HepG2 (cell line): ENCODE results near the gene UTRN. TPM values are rescaled to one million over a fixed set of nuclear protein-coding genes. Genes with fewer than 3 reads are reported as not detected.
A peak's percentile ranks its signal among the peaks of the same experiment; 100 is the strongest.

ENCODE experiments used
- BRCA1 ChIP-seq: sonication (generic); formaldehyde crosslinking; IDR thresholded peaks from 2 replicates; pipeline ENCODE4 v1.4.0; 2020; ENCODE audit warnings: missing genetic modification reagents
- BRD4 ChIP-seq: sonication (generic); formaldehyde crosslinking; IDR thresholded peaks from 2 replicates; pipeline ENCODE4 v1.4.0; 2020; ENCODE audit warnings: missing genetic modification reagents
- DR1 ChIP-seq: sonication (generic); formaldehyde crosslinking; IDR thresholded peaks from 2 replicates; pipeline ENCODE4 v1.8.0; 2021; ENCODE audit warnings: mild to moderate bottlenecking, missing genetic modification reagents, inconsistent platforms
- ELF1 ChIP-seq: sonication (generic); formaldehyde crosslinking; IDR thresholded peaks from 2 replicates; pipeline ENCODE4 v1.4.0; 2020; ENCODE audit warnings: missing genetic modification reagents
- GZF1 ChIP-seq: sonication (generic); formaldehyde crosslinking; IDR thresholded peaks from 2 replicates; pipeline ENCODE4 v1.5.1; 2020; ENCODE audit warnings: mild to moderate bottlenecking, missing genetic modification reagents
- HES4 ChIP-seq: sonication (generic); formaldehyde crosslinking; IDR thresholded peaks from 2 replicates; pipeline ENCODE4 v1.9.0; 2021; ENCODE audit warnings: mild to moderate bottlenecking, missing genetic modification reagents, borderline replicate concordance
- MTA1 ChIP-seq: sonication (generic); formaldehyde crosslinking; IDR thresholded peaks from 2 replicates; pipeline ENCODE4 v1.4.0; 2020; ENCODE audit warnings: missing genetic modification reagents, mild to moderate bottlenecking, borderline replicate concordance
- NFKB2 ChIP-seq: sonication (generic); formaldehyde crosslinking; IDR thresholded peaks from 2 replicates; pipeline ENCODE4 v1.4.0; 2020; ENCODE audit warnings: missing genetic modification reagents, borderline replicate concordance
- PAXIP1 ChIP-seq: sonication (generic); formaldehyde crosslinking; conservative IDR thresholded peaks from 2 replicates; pipeline ENCODE4 v1.4.0; 2020; ENCODE audit warnings: mild to moderate bottlenecking, missing genetic modification reagents, moderate library complexity
- STAT6 ChIP-seq: sonication (generic); formaldehyde crosslinking; IDR thresholded peaks from 2 replicates; pipeline ENCODE4 v1.4.0; 2020; ENCODE audit warnings: missing genetic modification reagents, mild to moderate bottlenecking, borderline replicate concordance
- WIZ ChIP-seq: sonication (generic); formaldehyde crosslinking; IDR thresholded peaks from 2 replicates; pipeline ENCODE4 v1.5.1; 2020; ENCODE audit warnings: mild to moderate bottlenecking, missing genetic modification reagents
- ZBTB20 ChIP-seq: sonication (generic); formaldehyde crosslinking; IDR thresholded peaks from 2 replicates; pipeline ENCODE4 v1.8.1; 2023; ENCODE audit warnings: missing genetic modification reagents, low read depth, mild to moderate bottlenecking, borderline replicate concordance
- ZFP36 ChIP-seq: fragments of 150-350 bp; IDR thresholded peaks from 2 replicates; pipeline ENCODE4 v1.6.1; 2018; ENCODE audit warnings: borderline replicate concordance, low read length, low read depth; ENCODE audit not compliant: partially characterized antibody
- ZFP36L2 ChIP-seq: sonication (generic); formaldehyde crosslinking; IDR thresholded peaks from 2 replicates; pipeline ENCODE4 v1.4.0; 2020; ENCODE audit warnings: missing genetic modification reagents
- ZMYM3 ChIP-seq: sonication (generic); formaldehyde crosslinking; IDR thresholded peaks from 2 replicates; pipeline ENCODE4 v1.5.1; 2020; ENCODE audit warnings: mild to moderate bottlenecking, missing genetic modification reagents
- ZNF180 ChIP-seq: sonication (generic); formaldehyde crosslinking; IDR thresholded peaks from 2 replicates; pipeline ENCODE4 v1.4.0; 2020; ENCODE audit warnings: low read depth, missing genetic modification reagents, borderline replicate concordance
- ZNF234 ChIP-seq: sonication (generic); formaldehyde crosslinking; conservative IDR thresholded peaks from 2 replicates; pipeline ENCODE4 v1.5.1; 2020; ENCODE audit warnings: mild to moderate bottlenecking, missing genetic modification reagents
- ZNF430 ChIP-seq: sonication (generic); formaldehyde crosslinking; IDR thresholded peaks from 2 replicates; pipeline ENCODE4 v1.9.0; 2021; ENCODE audit warnings: mild to moderate bottlenecking, missing genetic modification reagents
- ZNF496 ChIP-seq: sonication (generic); formaldehyde crosslinking; IDR thresholded peaks from 2 replicates; pipeline ENCODE4 v1.8.1; 2023; ENCODE audit warnings: mild to moderate bottlenecking, moderate library complexity, missing genetic modification reagents; ENCODE audit not compliant: insufficient replicate concordance
- ZNF614 ChIP-seq: IDR thresholded peaks from 2 replicates; pipeline ENCODE4 v1.6.1; 2018; ENCODE audit warnings: missing biosample characterization, missing genetic modification reagents, inconsistent platforms, borderline replicate concordance
- ZNF790 ChIP-seq: sonication (generic); formaldehyde crosslinking; IDR thresholded peaks from 2 replicates; pipeline ENCODE4 v1.8.0; 2022; ENCODE audit warnings: missing genetic modification reagents, mild to moderate bottlenecking, borderline replicate concordance
- polyA plus RNA-seq, 8 experiments: library from polyadenylated mRNA; depleted of rRNA in 3 of 8; stranded (reverse) in 7 of 8; unstranded in 1 of 8; fragments of >200 nt; fragmentation: Illumina TruSeq in 4 of 8; extraction: Trizol in 4 of 8; gene quantifications; 2 replicates each; pipeline versions ENCODE4 v1.2.1 to v1.2.3, GENCODE V29; 2011 to 2016; ENCODE audit warnings: low read depth in 4 of 8, missing spikeins in 1 of 8, mixed read lengths in 1 of 8; ENCODE audit not compliant: insufficient read depth in 1 of 8
- total RNA-seq, 5 experiments: library from RNA; depleted of rRNA; stranded (reverse); fragments of >200 nt; fragmentation: Illumina TruSeq; extraction: Trizol; gene quantifications; 2 replicates each; pipeline ENCODE4 v1.2.3, GENCODE V29; 2016; ENCODE audit warnings: low read depth in 1 of 5

Gene UTRN
- total and polyA plus RNA-seq, 2 of the 13 experiments (the other 11 are each of a cell fraction or from before 2014, with no cell fraction given), result 102 to 116 TPM

DNA sequence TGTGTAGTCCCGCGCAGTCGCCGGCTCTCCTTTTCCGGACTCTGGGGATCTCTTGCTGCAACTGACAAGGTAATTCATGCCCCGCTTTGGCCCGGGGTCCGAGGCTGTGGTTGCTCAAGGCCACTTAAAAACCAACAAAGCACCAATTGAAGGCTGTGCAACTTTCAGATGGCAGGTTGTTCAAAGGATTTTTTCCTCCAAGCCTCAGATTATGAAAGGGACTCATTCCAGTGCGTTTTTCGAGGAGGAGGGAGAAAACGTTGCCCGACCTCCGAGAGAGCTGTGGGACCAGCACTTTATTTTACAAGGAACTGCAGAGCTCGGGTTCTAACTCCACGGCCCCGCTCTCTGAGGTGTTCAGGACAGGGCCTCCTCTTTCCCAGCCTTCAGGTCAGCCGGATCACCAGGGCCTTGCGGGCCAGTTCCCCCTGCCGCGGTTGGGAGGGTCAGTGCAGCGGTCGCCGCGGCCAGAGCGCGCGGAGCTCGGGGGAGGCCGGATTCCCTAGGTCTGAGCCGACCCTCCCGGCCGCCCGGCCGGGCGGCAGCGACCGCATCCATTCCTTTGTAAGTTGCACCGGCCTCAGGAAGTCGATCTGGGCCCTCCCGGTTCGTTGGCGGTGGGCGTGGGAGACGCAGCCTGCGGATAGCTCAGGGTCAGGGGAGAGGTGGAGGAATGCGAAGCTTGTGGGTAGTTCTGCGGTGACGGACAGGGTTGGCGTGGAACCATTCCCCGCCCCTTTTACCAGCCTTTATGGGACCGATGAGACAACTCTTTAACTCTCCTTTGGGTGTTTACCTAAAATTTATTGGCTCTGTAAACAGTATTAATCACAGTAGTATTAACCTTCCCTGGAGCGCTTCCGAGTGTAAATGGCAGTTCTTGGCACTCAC lies 1.6 kb downstream of the UTRN start (continued):
- TF ChIP-seq WIZ (CRISPR knock-in tag) (0 out of 2 replicates have a peak, but pooled peaks have one; percentile 46), BRD4 (CRISPR knock-in tag) (peak; percentile 69; the same call in 1 of the 2 replicates), GZF1 (peak; percentile 85), NFKB2 (CRISPR knock-in tag) (peak; percentile 66; the same call in 1 of the 2 replicates), ZNF234 (CRISPR knock-in tag) (peak; percentile 6; the same call in 1 of the 2 replicates), DR1 (CRISPR knock-in tag) (peak; percentile 40; the same call in 1 of the 2 replicates), ZNF496 (CRISPR knock-in tag) (no peak), BRCA1 (CRISPR knock-in tag) (peak; percentile 71; the same call in 1 of the 2 replicates), MTA1 (peak; percentile 58; the same call in 1 of the 2 replicates), ZBTB20 (CRISPR knock-in tag) (peak; percentile 7; the same call in 1 of the 2 replicates), ZNF430 (CRISPR knock-in tag) (no peak; the same call in none of the 2 replicates), ZNF614 (0 out of 2 replicates have a peak, but pooled peaks have one; percentile 6), ZFP36 (no peak), ZNF790 (peak; percentile 13; the same call in 1 of the 2 replicates), STAT6 (CRISPR knock-in tag) (no peak), ELF1 (peak; percentile 23), HES4 (CRISPR knock-in tag) (no peak; the same call in 1 of the 2 replicates), ZNF180 (no peak), ZFP36L2 (no peak), ZMYM3 (CRISPR knock-in tag) (0 out of 2 replicates have a peak, but pooled peaks have one; percentile 1), PAXIP1 (CRISPR knock-in tag) (peak; percentile 66)
